Activated CD8-positive, alpha-beta memory T cell treated with anti-CD3 and anti-CD28 coated beads for 4 hours (primary cell): ENCODE results near the gene TLR3.
A peak's percentile ranks its signal among the peaks of the same experiment; 100 is the strongest.
"Not testable (repeated sequence)": the region's sequence is repeated elsewhere in the genome, so short reads cannot be mapped to it uniquely, and the experiment has no call there.

ENCODE experiments used
- DNase-seq, 2 donors: peaks; one replicate each; pipeline ENCODE4 v3.0.0-alpha.2; 2020; ENCODE audit warnings: low read depth in 2 of 2

TLR3 gene

DNA sequence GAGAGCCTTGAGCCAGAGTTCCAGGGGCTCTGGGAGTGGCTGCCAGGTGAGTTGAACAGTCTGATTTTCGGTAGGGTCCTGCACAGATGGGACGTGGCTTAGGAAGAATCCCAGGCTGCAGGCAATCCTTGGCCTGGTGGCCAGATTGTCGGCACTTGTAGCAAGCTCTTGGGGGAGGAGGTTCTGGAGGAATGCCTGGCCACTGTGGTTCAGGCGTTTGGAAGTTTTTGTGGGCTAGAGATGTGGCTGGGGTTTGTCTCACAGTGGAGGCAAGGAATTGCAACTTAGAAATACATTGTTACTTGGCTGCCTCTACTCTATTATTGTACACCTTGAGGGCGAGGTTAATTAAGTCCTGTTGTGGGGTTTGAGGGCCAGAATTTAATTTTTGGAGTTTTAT lies 21.5 kb upstream of the TLR3 start:
- not testable (repeated sequence) for DNase-seq

DNA sequence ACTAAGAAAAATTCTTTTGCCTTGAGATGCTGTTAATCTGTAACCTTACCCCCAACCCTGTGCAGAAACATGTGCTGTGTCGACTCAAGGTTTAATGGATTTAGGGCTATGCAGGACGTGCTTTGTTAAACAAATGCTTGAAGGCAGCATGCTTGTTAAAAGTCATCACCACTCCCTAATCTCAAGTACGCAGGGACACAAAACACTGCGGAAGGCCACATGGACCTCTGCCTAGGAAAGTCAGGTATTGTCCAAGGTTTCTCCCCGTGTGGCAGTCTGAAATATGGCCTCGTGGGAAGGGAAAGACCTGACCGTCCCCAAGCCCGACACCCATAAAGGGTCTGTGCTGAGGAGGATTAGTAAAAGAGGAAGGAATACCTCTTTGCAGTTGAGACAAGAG lies 18.8 kb upstream of the TLR3 start:
- not testable (repeated sequence) for DNase-seq

DNA sequence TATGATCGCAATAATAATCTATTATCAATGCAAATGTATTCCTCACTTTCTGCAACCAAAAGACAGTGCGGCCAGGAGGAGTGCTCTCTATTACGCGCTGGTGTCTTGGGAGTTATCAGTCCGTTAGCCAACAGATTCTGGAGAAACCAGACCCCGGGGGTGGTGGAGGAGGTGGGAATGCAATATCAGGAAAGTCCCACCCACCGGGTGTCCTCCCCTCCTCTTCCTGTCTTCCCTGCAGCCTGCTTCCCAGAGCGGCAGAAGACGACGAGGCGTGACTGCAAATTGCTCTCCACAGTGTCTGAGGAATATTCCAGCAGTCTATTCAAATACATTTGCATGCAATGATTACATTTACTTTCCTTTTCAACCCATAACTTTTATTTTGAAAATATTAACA lies 17.9 kb upstream of the TLR3 start:
- DNase-seq = no peak

DNA sequence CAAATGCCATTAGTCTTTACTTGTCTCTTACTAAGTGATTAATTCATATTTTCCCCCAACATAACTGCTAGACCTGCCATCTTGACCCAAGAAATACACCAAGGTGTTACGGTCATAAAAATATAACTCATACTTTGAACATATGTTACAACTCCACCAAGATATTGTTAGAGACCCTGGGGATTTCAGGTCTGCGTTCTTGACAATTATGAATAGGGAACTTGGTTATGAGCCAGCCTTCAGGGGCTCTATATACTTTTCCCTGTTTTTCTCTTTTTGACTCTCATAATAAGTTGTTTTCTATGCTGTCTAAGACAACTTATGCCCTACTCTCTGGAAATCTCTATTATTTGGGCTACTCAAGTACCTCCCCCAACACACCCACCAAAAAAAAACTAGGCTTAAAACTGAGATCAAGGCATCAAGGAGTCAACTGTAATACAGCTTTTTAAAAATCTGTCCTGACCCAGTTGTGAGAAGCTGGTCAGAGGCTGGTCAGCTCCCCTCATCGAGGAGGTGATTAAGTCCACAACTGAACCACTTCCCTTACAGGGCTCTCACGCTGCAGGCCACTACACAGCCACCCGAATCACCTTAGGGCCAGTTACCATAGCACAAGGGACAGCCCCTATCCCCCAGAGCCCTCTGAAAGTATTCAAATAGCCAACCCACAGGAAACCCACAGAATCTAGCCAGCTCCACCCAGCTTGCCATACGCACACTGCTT lies 10.5 kb upstream of the TLR3 start:
- DNase-seq = no peak

DNA sequence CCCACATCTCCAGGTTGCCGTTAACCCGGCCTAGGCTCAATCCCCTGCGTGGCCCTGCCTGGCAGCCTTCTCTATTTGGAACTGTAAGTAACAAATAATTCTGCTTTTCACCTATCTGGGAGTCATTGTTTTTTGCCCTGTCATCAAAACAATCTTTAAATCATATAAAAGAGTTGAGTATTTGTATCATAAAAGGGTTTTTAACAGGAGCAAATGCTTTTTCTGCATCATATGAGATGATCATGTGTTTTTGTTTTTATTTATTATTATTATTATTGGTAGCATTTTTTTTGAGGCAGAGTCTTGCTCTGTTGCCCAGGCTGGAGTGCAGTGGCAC lies 10.0 kb upstream of the TLR3 start:
- DNase-seq = no peak

DNA sequence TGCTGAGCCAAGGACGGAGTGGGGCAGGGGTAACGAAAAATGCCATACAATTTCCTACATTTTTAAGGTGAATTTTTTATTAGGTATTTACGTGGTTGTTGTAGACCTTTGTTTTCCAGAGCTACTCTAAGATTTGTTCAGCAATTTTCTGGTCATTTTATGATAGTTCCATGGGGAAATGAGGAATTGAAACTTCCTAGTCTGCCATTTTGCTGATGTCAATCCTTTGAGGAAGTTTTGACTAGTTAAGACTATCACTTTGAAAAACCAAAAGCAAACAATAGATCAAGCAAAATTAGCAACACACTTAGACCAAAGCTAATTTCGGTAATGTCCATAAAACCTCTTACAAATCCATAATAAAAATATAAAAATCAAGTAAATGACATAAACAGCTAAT lies 7.0 kb upstream of the TLR3 start:
- no peak for DNase-seq

DNA sequence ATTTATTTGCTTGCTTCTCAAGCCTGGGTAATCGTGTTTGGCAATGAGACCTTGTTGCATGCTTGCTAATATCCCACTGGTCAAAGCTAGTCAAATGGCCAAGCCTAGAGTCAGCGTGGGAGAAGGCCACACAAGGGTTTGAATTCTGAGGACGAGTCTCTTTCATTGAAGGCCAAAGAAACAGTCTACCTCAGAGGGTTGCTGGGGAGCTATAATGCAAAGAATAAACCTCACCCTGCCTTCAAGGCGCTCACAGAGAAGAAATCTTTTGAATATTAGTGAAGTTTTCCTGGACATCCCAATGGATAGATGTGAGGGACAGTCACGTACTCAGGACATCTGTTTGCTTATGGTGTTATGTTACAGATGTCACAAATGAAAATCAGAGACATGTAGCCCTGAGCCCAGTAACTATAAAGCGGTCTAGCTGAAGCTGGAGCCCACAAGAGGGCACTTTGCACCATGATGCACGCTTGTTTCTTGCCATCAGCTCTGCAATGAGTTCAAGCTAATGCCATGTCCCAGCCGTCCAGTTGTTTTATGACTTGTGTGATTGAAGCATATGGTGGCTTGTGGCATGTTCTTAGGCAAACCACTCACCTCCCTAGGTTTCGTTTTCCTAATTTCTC lies 1.1 kb upstream of the TLR3 start:
- no peak for DNase-seq

DNA sequence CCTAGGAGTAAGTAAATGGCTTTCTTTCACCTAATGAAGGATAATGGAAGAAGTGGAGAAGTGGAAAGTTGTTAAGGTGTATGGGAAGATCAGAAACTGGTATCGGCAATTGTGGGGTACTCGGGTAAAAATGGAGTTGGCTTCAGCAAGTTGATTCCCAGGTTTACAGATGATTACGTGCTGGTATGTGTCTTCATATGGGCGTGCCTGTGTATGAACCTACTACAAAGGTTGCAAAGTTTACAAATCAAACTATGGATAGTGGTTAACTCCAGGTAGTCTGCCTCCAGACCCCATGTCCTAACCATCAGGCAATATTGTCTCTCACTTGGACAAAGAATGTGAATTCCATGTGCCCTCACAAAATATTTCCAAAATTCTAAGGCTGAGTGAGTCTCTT lies 773 bp downstream of the TLR3 start:
- DNase-seq = no peak

DNA sequence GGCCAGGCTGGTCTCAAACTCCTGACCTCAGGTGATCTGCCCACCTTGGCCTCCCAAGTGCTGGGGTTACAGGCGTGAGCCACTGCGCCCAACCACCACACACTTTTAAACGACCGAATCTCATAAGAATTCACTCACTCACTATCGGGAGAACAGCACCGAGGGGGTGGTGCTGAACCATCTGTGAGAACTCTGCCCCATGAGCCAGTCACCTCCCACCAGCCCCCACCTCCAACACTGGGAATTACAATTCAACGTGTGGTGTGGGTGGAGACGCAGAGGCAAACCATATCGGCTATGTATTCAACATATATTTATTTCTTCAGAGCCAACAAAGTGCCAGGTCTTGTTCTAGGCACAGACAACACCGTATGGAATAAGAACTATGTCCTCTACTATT lies 3.6 kb downstream of the TLR3 start:
- no peak for DNase-seq

DNA sequence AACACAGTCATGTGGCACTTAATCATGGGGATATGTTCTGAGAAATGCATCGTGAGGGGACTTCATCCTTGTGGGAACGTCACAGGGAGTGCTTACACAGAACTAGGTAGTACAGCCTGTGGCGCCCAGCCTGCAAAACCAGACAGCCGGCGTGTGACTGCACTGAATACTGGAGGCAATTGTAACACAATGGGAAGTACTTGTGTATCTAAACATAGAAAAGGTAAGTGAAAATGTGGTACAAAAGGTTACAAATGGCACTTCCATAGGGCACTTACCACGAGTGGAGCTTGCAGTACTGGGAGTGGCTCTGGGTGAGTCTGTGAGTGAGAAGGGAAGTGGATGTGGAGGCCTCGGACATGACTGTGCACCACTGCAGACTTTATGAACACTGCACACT lies 5.2 kb downstream of the TLR3 start:
- no peak for DNase-seq

DNA sequence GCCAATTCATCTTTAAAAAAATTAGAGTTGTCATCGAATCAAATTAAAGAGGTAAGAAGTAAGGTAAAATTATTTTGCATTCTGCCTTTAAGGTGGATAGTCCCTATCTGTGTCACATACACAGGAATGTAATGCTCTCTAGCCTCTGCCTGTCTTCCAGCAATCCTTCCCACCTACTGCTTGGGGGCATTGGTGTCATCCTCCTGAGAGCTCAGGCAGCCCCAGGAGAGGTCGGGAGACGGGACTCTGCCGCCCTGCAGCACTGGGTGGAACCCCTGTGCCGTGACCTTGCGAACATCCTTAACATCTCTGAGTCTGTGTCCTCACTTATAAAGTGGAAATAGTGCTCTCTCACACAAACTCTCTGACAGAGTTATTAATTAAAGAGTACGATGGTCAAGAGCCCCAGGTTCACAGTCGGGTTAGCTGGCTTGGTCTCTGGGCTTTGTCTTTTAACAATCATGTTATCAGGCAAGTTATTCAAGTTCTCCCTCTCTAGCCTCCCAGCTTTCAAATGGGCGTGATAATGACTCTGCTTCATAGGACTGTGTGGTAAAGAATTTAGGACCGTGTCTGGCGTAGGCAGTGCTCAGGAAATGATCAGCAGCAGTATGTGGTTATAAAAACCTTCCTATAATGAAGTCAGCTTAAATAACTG lies 10.2 kb downstream of the TLR3 start:
- no peak for DNase-seq

DNA sequence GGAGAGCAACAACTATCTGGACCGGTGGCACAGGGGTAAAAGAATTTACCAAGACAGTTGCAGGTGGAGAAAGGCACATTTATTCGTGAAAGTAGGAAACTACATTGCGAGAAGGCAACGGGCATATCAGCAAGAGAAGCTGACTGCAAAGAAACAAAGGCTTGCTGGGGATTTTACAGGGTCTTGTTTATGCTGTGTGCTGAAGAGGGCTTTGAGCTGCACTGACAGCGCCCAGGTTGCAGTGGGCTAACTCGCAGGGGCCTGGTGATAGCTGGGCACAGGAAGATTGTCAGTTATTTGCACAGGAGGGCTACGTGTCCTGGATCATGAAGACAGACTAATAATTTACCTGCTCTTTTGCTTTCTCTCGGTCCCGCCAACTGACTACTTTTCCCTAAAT lies 10.7 kb downstream of the TLR3 start:
- DNase-seq = no peak

DNA sequence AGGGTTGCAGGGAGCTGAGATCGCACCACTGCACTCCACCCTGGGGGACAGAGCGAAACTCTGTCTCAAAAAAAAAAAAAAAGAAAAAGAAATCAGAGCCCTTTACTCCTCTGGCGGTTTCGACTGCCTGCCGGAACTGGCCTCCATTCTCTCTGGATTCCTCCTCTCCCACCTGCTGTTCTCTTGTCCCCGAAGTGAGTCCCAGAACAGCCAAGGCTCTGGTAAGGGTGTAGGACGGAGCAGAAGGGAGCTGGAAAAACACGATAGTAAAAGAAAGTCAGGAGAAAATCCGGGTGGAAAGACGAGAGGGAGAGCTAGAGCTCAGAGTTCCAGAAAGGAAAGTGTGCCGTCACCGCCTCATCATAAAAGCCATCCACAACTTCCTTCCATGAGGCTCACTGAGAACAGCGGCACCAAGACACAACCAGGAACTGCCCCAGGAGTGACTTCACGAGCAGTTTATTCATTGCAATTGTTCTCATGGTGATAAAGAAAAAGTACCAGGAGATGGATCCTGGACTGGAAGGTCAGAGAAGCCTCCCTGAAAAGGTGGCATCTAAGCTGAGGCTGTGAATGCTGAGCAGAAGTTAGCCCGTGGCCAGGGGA lies 12.3 kb downstream of the TLR3 start:
- no peak for DNase-seq

DNA sequence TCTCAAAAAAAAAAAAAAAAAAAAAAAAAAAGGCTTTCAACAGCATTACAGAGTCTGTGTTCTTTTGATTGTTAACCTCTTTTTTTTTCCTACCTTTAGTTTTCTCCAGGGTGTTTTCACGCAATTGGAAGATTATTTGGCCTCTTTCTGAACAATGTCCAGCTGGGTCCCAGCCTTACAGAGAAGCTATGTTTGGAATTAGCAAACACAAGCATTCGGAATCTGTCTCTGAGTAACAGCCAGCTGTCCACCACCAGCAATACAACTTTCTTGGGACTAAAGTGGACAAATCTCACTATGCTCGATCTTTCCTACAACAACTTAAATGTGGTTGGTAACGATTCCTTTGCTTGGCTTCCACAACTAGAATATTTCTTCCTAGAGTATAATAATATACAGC lies 13.3 kb downstream of the TLR3 start:
- no peak for DNase-seq

DNA sequence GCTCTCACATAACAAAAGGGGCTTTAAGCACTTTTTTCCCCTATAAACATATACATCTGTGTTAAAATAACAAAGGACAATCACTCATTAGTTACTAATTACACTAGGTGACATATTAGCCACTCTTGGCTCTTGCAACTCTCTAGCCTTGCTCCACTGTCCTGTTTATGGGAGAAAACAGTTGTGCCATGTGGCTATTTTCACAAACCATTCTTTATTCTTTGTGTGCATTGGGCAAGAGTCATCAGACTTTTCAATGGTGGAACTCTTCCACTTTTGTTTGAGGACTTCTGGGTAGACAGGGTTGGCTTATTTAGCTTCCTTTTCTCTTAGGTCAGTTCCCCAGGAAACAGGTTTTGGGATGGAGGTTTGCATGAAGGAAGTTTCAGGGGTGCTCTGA lies 19.6 kb downstream of the TLR3 start:
- DNase-seq = no peak

DNA sequence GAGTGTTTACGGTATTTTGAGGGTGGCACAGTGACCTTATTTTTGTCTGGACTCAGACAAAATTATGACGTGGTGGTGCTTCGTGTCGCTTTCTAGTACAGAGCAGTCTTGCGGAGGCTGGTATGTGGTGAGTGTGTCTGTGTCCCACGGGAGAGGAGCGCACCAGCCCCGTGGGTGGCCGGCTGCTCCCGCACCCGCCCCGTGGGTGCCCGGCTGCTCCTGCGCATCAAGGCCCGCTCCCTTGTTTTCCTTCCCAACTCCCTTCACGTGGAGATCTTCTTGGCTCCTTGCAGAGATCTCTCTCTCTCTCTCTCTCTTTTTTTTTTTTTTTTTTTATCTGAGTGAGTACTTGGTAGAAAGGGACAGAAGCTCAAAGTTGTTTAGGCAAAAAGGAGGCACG lies 23.3 kb downstream of the TLR3 start:
- DNase-seq = no peak

DNA sequence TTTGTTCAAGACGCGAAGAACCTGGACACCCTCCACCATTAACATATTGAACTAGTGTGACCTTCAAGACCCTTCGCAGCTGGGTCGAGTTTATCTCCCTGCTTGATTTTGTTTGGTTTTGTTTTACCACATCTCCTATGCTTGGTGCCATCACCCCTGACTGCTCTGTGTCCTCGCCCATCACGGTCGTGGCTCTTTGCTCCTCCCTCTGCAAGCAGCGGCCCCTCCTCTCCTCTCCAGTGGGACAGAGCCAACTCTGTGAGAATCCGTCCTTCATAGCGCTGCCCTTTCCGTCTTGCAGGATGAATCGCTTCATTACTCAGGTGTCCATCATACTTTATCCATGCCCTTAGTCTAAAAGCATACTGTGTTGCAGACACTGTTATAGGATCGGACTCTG lies 26.4 kb downstream of the TLR3 start:
- DNase-seq = no peak

DNA sequence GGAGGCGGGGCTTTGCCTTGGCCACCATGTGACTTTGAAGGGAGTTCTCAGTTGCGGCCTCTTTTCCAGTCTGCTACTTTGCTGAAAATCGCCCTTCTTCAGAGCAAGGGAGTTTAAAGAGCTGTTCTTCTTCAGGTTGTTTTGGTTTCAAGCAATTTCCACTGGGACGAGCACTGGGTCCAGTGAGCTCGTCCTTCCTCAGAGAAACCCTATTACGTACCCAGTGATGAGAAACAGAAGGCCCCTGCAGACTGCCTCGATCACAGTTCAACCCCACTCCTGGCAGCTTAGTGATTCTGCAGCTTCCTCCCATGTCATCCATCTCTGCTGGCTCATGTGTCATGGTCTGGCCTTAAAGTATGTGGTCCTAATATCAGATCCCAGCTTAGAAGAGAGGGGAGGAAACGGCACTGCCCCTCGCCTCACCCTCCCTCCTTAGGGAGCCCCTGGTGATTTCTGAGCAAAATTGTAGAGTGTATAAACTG lies 27.8 kb downstream of the TLR3 start:
- DNase-seq = no peak

DNA sequence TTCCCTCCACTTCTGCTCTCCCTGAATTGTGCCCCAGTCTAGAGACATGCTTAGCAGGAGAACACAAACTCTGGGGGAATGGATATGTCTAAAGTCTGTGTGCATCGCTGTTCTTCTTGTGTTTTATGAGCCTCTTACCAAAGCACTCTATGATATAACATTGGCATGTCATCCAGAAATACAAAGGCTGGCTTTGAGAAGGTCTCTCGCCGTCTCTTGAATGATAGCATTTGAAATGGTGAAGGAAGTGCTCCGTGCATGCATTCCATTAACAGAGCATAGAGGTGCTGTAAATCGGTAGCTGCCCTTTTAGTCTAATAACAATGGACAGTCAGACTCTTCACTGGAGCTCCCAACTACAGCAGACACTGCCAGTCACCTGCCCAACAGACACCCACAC lies 28.4 kb downstream of the TLR3 start:
- DNase-seq = no peak

DNA sequence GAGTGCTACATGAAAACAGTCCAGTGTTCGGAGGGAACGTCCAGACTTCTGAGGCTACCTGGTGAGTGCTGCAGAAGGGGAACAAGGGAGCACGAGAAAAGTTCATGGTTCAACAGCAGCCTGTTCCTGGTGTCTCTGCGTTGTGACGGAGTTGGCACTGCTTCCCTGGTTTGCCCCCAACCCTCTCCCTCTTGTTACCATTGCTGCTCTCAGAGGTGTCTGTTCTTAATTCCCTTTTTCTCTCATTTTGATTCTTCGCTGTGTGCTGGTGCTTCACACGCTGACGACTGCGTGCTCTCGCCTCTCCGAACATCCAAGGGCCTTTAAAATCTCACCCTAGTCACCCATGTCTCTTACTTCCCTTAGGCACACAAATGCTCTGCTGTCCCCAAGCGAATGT lies 34.0 kb downstream of the TLR3 start:
- DNase-seq = no peak

DNA sequence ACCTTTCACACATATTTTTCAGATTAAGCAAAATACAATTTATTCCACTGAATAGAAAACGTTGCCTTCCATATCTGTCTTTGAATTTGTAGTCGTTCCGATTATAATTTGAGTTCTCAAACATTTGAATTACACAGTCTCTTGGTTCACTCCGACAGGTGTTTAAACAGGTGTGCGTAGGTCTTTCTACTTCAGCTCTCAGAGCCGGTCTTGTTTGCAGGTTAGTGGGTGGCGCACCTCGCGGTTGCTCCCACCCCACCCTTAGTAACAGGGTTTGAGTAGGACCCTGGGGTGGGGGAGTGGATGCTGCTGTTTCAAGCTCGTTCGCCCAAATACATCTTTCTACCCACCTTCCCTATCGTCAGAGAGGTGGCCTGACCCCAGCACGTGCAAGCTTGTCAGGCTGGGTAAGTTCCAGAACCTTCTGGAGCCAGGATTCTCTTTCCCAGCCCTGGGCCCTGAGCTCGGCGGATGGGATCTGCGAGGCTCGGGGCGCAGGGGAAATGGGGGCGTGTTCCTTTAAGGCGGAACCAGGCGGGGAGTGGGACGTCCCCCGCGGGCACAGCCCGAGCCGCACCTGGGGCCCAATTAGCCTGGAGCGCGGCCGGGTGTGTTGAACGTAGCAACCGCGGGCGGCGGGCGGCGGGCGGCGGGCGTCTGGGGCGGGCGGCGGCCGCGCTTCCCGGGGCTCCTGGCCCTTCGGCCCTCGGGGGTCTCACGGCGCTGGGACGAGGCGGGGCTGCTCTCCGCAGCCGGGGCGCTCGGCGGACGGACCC lies 35.3 kb downstream of the TLR3 start, which contains the start of gene FAM149A:
FAM149A (plus strand) TSS at position 591 of the 776 bp plus-strand sequence.
- DNase-seq = peak in 1 of 2 donors; percentile 24
